ENCODE measurements around the gene ELOVL1. TPM values are rescaled to one million over a fixed set of nuclear protein-coding genes. Genes with fewer than 3 reads are reported as not detected.

Gene ELOVL1
- total and polyA plus RNA-seq, 4 donors, result 12.8 to 50.3 (median 35.3) TPM

- TF ChIP-seq ZBTB33 (IDR thresholded peaks at IDR 0.05) (no peak), RXRA (IDR thresholded peaks at IDR 0.05) (no peak), ATF3 (IDR thresholded peaks at IDR 0.05) (no peak)
Measured at GRCh38 chr1:43354936-43355335, 12.9 kb downstream of the ELOVL1 start (continued).

- 89% methylated on average over 2 of the region's 2 CpGs for WGBS
- no peak overlapping the region for H3K4me3 ChIP-seq (ENCODE audit: low read depth in 1 of 3, low read length in 3 of 3)
- no peaks in the 10 kb centered on the region for H3K27me3 ChIP-seq (ENCODE audit: control insufficient read depth in 4 of 4, insufficient read depth in 4 of 4, low read length in 3 of 4)
Measured at GRCh38 chr1:43354471-43354870, 13.3 kb downstream of the ELOVL1 start.

GRCh38 chr1:43352881-43353280 is 14.9 kb downstream of the ELOVL1 start:
- Histone ChIP-seq H3K4me1 (ENCODE audit: control insufficient read depth in 4 of 4, insufficient read depth in 4 of 4, low read length in 3 of 4) (peaks cover 0 to 12% (median 6%) of the 10 kb centered on the region in 4 donors), H3K9ac (ENCODE audit: low read depth in 1 of 2, low read length in 2 of 2) (no peak overlapping the region), H3K27ac (ENCODE audit: low read depth in 1 of 2, low read length in 2 of 2) (no peak overlapping the region), H3K27me3 (ENCODE audit: control insufficient read depth in 4 of 4, insufficient read depth in 4 of 4, low read length in 3 of 4) (no peaks in the 10 kb centered on the region), H3K4me3 (ENCODE audit: low read depth in 1 of 3, low read length in 3 of 3) (no peak overlapping the region), H3K36me3 (ENCODE audit: control insufficient read depth in 4 of 4, insufficient read depth in 3 of 4, low read depth in 1 of 4, low read length in 3 of 4) (no peaks in the 10 kb centered on the region), H3K9me3 (ENCODE audit: control insufficient read depth in 4 of 4, low read length in 3 of 4) (no peaks in the 10 kb centered on the region)
- WGBS, result 84% methylated on average over 3 of the region's 3 CpGs
- DNase-seq (ENCODE audit: low spot score), result no peak
- TF ChIP-seq HNF4G (IDR thresholded peaks at IDR 0.05) (no peak), SP1 (IDR thresholded peaks at IDR 0.05) (no peak), NR2F2 (IDR thresholded peaks at IDR 0.05) (no peak), FOXA2 (IDR thresholded peaks at IDR 0.05) (no peak), GABPA (IDR thresholded peaks at IDR 0.05 in 1 of 2, conservative IDR thresholded peaks at IDR 0.05 in 1 of 2) (no peak), RAD21 (IDR thresholded peaks at IDR 0.05) (no peak)

More at GRCh38 chr1:43354471-43354870, 13.3 kb downstream of the ELOVL1 start:
- Histone ChIP-seq H3K9me3 (ENCODE audit: control insufficient read depth in 4 of 4, low read length in 3 of 4) (no peaks in the 10 kb centered on the region), H3K4me1 (ENCODE audit: control insufficient read depth in 4 of 4, insufficient read depth in 4 of 4, low read length in 3 of 4) (peaks cover 6 to 18% (median 13%) of the 10 kb centered on the region in 4 donors), H3K27ac (ENCODE audit: low read depth in 1 of 2, low read length in 2 of 2) (no peak overlapping the region), H3K9ac (ENCODE audit: low read depth in 1 of 2, low read length in 2 of 2) (no peak overlapping the region), H3K36me3 (ENCODE audit: control insufficient read depth in 4 of 4, insufficient read depth in 3 of 4, low read depth in 1 of 4, low read length in 3 of 4) (no peaks in the 10 kb centered on the region)
- no peak for DNase-seq (ENCODE audit: low spot score)
- TF ChIP-seq MAX (IDR thresholded peaks at IDR 0.05), result no peak
- TF ChIP-seq RAD21 (IDR thresholded peaks at IDR 0.05), result no peak
- no peak for TF ChIP-seq REST (IDR thresholded peaks at IDR 0.05)
- no peak for TF ChIP-seq JUND (IDR thresholded peaks at IDR 0.05)
- no peak for TF ChIP-seq FOXA1 (IDR thresholded peaks at IDR 0.05)
- TF ChIP-seq EGR1 (IDR thresholded peaks at IDR 0.05; ENCODE audit: low read depth in 2 of 2), result no peak
- no peak for TF ChIP-seq FOXA2 (IDR thresholded peaks at IDR 0.05)
